GM21515 (cell line): ENCODE measurements around the gene PKMYT1.

Source experiments
- ATAC-seq: cut with Tn5 transposase; IDR thresholded peaks from one replicate; pipeline ENCODE4 v1.9.1; 2021; ENCODE audit not compliant: unreplicated experiment

The PKMYT1 gene

GRCh38 chr16:3000540-3000939 is 20.3 kb upstream of the PKMYT1 start:
- no peak for ATAC-seq

- ATAC-seq, result no peak
Observed at GRCh38 chr16:2999929-3000328, 19.7 kb upstream of the PKMYT1 start.

- no peak for ATAC-seq
Observed at GRCh38 chr16:2996298-2996697, 16.1 kb upstream of the PKMYT1 start.

GRCh38 chr16:2992383-2993081 is 12.3 kb upstream of the PKMYT1 start:
- ATAC-seq, result no peak

GRCh38 chr16:2991566-2992261 is 11.5 kb upstream of the PKMYT1 start:
- ATAC-seq, result no peak

GRCh38 chr16:2990891-2991290 is 10.6 kb upstream of the PKMYT1 start:
- no peak for ATAC-seq

- no peak for ATAC-seq
Observed at GRCh38 chr16:2988590-2989099, 8.4 kb upstream of the PKMYT1 start.

- no peak for ATAC-seq
Observed at GRCh38 chr16:2987833-2988232, 7.6 kb upstream of the PKMYT1 start.

- no peak for ATAC-seq
Observed at GRCh38 chr16:2987286-2987685, 7.0 kb upstream of the PKMYT1 start.

GRCh38 chr16:2986623-2987188 is 6.5 kb upstream of the PKMYT1 start:
- no peak for ATAC-seq

- no peak for ATAC-seq
Observed at GRCh38 chr16:2985893-2986355, 5.7 kb upstream of the PKMYT1 start.

- no peak for ATAC-seq
Observed at GRCh38 chr16:2985462-2985861, 5.2 kb upstream of the PKMYT1 start.

- ATAC-seq, result no peak
Observed at GRCh38 chr16:2983706-2984136, 3.5 kb upstream of the PKMYT1 start.

GRCh38 chr16:2982402-2982801 is 2.2 kb upstream of the PKMYT1 start:
- no peak for ATAC-seq

- ATAC-seq, result no peak
Observed at GRCh38 chr16:2981899-2982250, 1.6 kb upstream of the PKMYT1 start.

- no peak for ATAC-seq
Observed at GRCh38 chr16:2981177-2981898, 1.1 kb upstream of the PKMYT1 start.

- ATAC-seq, result no peak
Observed at GRCh38 chr16:2979669-2980226, 498 bp downstream of the PKMYT1 start.

- ATAC-seq, result no peak
Observed at GRCh38 chr16:2977440-2977839, 2.8 kb downstream of the PKMYT1 start.

- ATAC-seq, result no peak
Observed at GRCh38 chr16:2976673-2977072, 3.6 kb downstream of the PKMYT1 start.

GRCh38 chr16:2976201-2976600 is 4.0 kb downstream of the PKMYT1 start:
- ATAC-seq, result no peak

- no peak for ATAC-seq
Observed at GRCh38 chr16:2975161-2975795, 5.0 kb downstream of the PKMYT1 start.
